GM13977 (cell line): Measurements from ENCODE around the gene PRUNE1.

Experiments
- DNase-seq: peaks from one replicate; pipeline ENCODE4 v3.0.0; 2012; ENCODE audit warnings: low spot score
- in situ Hi-C: fragments of 300-500 bp; cut with MboI; formaldehyde crosslinking; loops from one replicate; pipeline ENCODE4 v1.12.0; 2022; ENCODE audit warnings: low sequenced_read_pairs, low pct_unique_long_range_greater_than_20kb, mixed read lengths, inconsistent platforms; ENCODE audit not compliant: unreplicated experiment
- TF ChIP-seq, protein P1 (sequence below): IDR thresholded peaks from 2 replicates; pipeline ENCODE4 v1.5.1; 2012; ENCODE audit warnings: mild to moderate bottlenecking, control low read depth; ENCODE audit not compliant: insufficient read depth; ENCODE audit errors: extremely low read depth, missing control alignments

PRUNE1 gene

DNA sequence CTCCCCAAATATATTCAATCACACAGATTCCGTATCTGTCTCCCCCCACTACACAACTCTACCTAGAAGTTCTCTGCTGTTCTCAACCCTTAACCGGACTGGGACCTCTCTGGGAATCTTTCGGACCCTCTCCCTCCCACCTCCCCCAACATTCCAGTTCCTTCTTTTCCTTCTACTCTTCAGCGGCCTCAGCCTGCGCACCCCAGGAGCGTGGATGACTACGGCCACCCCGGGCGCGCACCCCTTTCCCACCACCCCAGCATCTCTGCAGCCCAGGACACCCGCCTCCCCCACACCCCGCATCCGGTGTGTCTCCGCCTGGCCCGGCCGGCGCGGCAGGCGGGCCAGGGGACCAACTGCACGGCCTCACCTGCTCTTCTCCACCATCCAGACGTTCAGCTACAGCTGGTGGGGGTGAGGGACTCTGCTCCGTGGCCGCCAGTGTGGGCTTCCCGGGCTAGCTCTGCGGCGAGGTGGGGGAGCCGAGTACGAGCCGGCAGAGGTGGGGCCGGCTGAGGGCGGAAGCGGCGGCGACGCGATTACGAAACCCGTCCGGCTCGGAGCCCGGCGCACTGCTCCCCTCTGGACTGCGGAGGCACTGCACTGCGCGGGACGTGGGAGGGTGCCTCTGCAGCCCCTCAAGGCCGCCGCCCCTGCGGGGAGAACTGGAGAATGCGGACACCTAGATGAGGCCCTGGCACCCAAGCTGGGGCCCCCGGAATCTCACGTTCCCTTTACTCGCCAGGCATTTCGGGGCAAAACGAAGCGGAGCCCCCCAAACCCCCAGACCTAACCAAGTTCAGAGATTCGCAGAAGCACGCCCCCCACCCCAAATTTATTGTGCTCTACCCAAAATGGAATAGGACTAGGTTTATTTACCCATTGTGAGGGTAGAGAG is 51.1 kb downstream of the PRUNE1 start, which contains the start of gene CDC42SE1:
CDC42SE1 (minus strand) TSS at position 514 of the 898 bp plus-strand sequence. CDS start 3,892 bp downstream, outside the sequence.
- DNase-seq: peak; percentile 93
- TF ChIP-seq, protein P1, sequence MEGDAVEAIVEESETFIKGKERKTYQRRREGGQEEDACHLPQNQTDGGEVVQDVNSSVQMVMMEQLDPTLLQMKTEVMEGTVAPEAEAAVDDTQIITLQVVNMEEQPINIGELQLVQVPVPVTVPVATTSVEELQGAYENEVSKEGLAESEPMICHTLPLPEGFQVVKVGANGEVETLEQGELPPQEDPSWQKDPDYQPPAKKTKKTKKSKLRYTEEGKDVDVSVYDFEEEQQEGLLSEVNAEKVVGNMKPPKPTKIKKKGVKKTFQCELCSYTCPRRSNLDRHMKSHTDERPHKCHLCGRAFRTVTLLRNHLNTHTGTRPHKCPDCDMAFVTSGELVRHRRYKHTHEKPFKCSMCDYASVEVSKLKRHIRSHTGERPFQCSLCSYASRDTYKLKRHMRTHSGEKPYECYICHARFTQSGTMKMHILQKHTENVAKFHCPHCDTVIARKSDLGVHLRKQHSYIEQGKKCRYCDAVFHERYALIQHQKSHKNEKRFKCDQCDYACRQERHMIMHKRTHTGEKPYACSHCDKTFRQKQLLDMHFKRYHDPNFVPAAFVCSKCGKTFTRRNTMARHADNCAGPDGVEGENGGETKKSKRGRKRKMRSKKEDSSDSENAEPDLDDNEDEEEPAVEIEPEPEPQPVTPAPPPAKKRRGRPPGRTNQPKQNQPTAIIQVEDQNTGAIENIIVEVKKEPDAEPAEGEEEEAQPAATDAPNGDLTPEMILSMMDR: peak; percentile 68
- in situ Hi-C loops: no loop called here

- peak; percentile 58 for DNase-seq
- in situ Hi-C loops: no loop called here
- TF ChIP-seq, protein P1: no peak
Measured at GRCh38 chr1:151060007-151060656, 51.9 kb downstream of the PRUNE1 start, which contains the start of gene MLLT11. Gene MLLT11 (plus strand): TSS chr1:151060397. CDS start chr1:151067225, 6,828 bp downstream.

DNA sequence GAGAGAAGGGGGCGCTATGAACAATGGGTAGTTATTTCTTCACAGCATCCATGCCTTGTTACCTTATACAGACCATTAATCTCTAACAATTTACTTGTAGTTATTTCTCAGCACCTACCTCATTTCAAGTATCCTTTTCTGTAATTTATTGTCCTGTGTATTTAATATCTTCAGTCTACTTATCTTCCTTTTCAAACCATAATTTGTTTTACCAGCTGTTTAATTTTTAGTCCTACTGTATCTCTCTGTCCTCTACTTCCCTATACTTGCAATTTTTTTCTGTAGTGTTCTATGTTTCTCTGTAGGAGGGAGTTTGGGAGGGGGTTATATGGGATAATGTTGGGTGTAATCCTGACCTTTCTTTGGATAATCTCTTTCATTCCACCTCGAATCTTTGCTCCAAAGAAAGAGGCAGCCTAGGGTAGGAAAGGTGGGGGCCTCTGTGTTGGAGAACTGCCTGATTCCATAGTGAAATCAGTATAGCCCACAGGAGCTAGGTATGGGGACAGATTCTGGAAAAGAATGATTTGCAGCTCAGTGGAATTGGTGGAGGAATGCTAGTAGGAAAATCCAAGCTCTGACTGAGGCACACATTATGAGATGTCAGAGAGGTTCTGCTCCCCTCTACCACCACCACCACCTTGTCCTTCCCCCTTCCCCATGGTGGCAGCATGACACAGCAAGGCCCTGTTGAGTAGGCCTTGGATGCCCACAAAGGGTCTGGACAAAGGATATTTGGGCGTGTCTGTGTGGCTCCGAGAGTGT is 52.6 kb downstream of the PRUNE1 start:
- in situ Hi-C loops: no loop called here
- DNase-seq: no peak
- TF ChIP-seq, protein P1: no peak

- no peak for DNase-seq
- in situ Hi-C loops: no loop called here
Measured at GRCh38 chr1:151061704-151062103, 53.5 kb downstream of the PRUNE1 start.

DNA sequence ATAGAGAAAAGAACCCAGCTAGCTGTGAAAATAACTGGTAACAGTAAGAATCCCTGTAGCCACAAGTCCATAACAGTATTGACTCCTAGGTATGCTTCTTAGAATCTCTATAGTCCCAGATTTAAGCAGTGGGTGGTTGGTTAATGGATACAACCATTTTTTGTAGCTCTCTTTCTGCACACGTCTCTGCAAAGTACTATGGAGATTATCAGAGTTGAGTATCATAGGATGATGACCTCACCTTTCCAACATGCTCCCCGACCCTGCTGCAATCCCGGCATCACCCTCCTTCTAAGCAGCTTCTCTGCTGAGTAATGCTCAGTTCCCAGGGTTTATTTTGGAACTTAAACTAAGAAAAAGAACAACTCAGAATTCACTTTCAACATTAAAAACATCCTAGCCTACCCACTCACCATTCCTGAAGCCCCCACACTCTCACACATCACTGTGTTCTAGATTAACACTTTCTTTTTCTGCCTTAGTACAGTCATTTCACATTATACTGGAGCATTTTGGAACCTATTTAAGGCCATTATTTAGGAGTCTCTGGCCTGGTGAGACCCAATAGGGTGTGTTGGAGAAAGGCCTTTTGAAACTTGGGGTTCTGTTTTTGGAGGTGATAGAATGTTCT is 54.6 kb downstream of the PRUNE1 start:
- TF ChIP-seq, protein P1: no peak
- DNase-seq: no peak
- in situ Hi-C loops: no loop called here

More at GRCh38 chr1:151061704-151062103, 53.5 kb downstream of the PRUNE1 start:
- TF ChIP-seq, protein P1: no peak
